ENCODE measurements around the gene TSKS.

The TSKS gene, protein sequence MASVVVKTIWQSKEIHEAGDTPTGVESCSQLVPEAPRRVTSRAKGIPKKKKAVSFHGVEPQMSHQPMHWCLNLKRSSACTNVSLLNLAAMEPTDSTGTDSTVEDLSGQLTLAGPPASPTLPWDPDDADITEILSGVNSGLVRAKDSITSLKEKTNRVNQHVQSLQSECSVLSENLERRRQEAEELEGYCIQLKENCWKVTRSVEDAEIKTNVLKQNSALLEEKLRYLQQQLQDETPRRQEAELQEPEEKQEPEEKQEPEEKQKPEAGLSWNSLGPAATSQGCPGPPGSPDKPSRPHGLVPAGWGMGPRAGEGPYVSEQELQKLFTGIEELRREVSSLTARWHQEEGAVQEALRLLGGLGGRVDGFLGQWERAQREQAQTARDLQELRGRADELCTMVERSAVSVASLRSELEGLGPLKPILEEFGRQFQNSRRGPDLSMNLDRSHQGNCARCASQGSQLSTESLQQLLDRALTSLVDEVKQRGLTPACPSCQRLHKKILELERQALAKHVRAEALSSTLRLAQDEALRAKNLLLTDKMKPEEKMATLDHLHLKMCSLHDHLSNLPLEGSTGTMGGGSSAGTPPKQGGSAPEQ

GRCh38 chr19:49763230-49763629 lies at the start of gene TSKS:
TSS of gene TSKS (minus strand) at chr19:49763306. CDS start at chr19:49763247, 59 bp downstream.
- DNase-seq: no peak

- DNase-seq: no peak
Measured at GRCh38 chr19:49812452-49812996, 49.4 kb upstream of the TSKS start.

DNA sequence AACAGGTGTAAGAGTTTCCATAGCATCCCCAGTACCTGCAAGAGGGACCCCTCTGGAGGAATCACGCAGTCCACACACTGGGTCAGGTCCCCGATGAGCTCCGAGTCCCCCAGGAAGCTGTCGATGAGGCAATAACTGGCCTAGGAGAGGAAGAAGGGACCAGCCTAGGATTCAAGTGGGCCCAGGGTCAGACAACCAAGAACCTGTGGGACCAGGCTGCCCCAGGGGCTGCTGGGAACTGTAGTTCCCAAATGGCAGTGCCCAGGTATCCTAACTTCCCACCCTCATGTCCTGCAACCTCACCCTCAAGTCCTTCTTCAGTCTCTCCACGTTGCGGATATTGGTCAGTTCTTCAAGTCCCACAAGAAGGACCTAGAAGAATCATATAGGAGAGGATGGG lies 48.2 kb upstream of the TSKS start:
- DNase-seq: no peak

GRCh38 chr19:49809941-49810389 lies 46.9 kb upstream of the TSKS start:
- DNase-seq: no peak

DNA sequence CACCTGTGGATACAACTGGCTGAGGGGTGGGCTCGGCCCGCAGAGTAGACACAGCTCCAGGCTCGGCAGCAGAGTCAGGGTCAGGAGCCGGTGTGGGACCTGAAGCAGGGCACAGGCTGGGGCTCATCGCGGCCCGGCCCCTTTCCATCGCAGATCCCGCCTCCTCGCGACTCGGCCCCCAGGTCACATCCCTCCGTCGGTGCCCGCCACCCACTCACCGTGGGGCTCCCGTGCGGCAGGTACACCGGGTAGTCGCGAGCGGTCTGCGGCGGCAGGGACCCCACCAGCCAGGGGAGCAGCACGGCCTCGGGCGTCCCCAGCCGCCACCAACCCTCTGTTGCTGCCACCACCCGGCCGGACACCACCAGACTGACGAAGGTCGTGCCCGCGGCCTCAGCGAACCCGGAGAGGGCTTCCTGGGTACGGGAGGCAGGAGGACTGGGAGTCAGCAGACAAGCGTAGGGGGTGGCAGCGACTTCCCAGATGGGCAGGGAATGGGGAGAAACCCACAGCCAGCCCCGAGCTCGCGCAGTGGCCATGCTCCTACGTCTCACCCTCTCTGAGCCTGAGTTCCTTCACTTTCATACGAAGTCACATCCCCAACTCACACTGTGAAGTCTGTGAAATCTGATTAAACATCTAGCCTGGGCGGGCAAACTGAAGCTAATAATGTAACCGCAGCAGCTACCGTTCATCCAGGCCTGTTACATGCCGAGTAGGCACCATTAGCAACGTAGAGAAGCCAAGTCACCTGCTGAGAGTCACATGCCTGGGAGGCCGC lies 46.2 kb upstream of the TSKS start:
- peak; percentile 34 to 36 for DNase-seq

DNA sequence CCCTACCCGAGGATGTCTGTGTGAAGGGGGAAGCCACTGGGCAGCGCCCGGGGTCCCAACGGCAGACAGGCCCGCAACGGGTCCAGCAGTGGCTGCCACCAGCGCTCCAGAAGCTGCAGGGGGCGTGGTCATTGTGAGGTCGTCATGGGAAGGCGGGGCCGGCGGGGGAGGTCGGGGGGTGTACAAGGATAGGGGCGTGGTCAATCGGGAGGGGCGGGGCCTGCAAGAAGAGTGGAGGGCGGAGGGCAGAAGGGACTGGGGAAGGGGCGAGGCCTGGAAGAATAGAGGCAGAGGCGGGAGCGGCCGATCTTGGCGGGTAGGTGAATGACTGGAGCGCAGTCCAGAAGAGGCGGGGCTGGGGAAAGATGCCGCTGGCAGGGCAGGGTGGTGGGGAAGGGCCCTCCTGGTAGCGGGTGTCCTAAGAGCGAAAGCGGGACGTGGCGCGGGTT lies 45.6 kb upstream of the TSKS start:
- peak; percentile 84 for DNase-seq

DNA sequence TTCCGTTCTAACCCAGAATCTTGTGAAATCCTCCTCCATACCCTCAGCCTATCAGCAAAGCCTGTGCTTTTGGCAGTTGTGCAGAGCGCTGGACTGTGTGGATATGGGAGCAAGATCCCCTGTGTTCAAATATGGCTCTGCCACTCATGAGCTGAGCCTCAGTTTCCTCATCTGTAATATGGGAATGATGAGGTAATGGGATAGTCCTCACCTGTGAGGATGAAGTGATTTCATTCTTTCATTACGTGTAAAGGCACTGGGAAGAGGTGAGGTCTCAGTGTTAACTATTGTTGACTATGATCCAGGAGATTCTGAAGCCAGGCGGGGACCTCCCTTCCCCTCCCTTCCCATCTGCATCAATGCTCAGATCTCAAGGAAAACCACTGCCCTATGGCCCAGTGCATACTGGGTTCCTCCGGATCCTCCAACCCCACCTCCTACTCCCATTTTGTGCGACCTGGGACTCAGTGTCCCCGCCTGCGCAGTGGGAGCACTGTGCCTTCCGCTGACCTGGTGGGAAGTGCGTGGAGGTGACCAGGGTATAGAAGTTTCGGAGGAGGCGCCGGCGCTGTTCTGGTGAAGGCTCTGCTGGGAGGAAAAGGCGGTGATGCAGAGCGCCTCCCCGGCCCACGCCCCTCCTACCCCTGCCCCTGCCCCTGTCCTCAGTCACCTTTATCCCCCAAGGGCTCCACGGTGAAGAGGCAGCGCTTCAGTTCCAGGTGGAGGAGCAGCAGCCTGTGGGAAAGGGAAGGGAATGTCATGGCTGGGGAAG lies 45.0 kb upstream of the TSKS start:
- DNase-seq: no peak

- DNase-seq: no peak
Measured at GRCh38 chr19:49807058-49807903, 44.2 kb upstream of the TSKS start.

DNA sequence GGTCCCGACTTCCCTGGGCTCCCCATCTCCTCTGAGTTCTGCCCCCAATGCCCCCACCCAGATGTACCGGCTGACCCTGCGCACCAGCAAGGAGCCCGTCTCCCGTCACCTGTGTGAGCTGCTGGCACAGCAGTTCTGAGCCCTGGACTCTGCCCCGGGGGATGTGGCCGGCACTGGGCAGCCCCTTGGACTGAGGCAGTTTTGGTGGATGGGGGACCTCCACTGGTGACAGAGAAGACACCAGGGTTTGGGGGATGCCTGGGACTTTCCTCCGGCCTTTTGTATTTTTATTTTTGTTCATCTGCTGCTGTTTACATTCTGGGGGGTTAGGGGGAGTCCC lies 43.5 kb upstream of the TSKS start:
- no peak for DNase-seq

DNA sequence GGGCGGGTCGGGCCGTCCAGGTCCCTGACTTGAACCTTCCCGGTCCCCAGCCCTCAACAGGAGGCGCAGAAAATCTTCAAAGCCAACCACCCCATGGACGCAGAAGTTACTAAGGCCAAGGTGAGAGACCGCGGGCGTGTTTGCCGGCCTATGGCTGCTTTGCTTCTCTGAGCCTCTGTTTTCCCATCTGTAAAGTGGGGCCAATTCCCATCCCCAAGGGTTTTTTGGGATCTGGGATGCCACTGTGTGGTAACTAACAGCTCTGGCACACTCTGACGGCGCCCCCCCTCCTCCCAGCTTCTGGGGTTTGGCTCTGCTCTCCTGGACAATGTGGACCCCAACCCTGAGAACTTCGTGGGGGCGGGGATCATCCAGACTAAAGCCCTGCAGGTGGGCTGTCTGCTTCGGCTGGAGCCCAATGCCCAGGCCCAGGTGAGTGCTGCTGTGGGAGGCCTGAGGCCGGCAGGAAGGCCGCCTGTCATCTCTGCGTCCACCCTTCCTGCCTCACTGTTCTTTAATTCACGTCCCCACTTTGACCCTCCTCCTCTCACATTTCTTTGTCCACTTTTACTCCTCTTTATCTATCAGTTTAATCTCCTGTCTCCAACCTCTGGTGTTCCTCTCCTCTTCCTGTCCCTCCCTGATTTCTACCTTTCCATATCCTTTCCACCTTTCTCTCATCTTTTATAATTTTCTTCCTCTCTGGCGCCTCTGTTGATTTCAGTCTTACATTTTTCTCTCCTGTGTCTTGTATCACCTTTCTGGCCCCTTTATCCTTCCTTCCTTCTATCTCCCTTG lies 42.9 kb upstream of the TSKS start:
- no peak for DNase-seq

- DNase-seq: no peak
Measured at GRCh38 chr19:49803529-49803856, 40.4 kb upstream of the TSKS start.

DNA sequence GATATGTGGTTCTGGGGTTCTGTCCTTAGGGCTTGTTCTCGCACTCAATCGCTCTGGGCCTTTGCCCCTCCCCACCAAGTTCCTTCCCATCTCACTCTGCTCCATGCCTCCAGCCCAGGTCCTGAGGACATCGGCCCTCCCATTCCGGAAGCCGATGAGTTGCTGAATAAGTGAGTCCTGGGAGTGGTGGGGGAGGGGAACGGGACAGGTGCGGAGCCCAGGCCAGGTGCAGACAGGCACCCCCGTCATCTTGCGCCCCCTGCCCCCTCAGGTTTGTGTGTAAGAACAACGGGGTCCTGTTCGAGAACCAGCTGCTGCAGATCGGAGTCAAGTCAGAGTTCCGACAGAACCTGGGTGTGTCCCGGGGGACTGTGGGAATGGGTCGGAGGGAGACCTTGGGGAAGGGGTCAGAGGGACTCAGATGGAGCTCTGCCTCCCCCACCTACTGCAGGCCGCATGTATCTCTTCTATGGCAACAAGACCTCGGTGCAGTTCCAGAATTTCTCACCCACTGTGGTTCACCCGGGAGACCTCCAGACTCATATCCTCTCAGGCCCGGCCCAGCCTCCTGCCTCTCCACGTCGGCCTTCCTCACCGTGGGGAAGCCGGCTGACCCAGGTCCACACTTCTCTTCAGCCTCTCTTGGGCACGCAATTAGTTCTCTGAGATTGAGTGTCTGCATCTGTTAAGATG lies 39.9 kb upstream of the TSKS start:
- DNase-seq: no peak

GRCh38 chr19:49801966-49802661 lies 39.0 kb upstream of the TSKS start:
- no peak for DNase-seq

- DNase-seq: no peak
Measured at GRCh38 chr19:49801401-49801888, 38.3 kb upstream of the TSKS start.

GRCh38 chr19:49800771-49801170 lies 37.7 kb upstream of the TSKS start:
- no peak for DNase-seq

GRCh38 chr19:49799798-49800376 lies 36.8 kb upstream of the TSKS start:
- no peak for DNase-seq

DNA sequence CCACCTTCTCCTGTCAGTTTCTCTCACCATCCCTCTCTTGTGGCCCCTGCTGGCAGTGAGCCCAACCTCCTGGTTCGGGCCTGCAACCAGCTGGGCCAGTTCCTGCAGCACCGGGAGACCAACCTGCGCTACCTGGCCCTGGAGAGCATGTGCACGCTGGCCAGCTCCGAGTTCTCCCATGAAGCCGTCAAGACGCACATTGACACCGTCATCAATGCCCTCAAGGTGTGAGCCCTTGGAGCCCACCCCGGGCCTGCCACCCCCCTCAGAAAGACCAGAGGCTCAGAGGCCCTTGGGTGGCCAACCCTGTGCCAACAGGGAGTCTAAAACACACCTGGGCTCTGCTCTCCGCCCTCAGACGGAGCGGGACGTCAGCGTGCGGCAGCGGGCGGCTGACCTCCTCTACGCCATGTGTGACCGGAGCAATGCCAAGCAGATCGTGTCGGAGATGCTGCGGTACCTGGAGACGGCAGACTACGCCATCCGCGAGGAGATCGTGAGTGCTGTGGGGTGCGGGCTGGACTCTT lies 36.2 kb upstream of the TSKS start:
- DNase-seq: no peak

DNA sequence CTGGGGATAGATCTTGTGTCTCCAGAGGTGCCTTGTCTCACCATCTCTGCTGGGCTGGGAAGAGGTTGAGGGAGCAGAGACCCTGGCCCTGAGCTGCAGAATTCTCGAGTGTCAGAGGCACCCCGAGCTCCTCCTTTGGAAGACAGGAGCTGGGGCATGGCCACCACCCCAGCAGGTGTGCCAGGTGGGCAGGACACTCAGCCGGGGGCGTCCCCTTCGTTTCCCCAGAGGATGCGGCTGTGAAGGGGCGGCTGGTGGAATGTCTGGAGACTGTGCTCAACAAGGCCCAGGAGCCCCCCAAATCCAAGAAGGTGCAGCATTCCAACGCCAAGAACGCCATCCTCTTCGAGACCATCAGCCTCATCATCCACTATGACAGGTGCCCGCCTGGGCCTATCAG lies 35.5 kb upstream of the TSKS start:
- no peak for DNase-seq

DNA sequence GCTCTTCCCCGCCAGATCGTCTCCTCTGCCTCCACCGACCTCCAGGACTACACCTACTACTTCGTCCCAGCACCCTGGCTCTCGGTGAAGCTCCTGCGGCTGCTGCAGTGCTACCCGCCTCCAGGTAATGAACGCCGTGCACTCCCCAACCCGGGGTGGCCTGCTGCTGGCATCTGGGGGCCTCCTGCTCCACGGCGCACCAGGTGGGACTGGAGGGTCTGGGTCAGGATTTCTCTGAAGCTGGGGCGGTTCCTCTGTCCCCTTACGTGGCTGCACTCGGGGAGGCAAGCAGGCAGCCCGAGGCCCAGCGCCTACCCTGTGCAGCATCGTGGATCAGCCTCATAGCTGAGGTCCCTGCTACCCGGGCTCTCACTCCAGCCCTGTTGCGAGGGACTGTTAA lies 32.5 kb upstream of the TSKS start:
- no peak for DNase-seq
